Glomerular visceral epithelial cell (primary cell): Measurements from ENCODE around the gene ERCC6L2.
A peak's percentile ranks its signal among the peaks of the same experiment; 100 is the strongest.

Experiments
- DNase-seq: peaks from one replicate; pipeline ENCODE4 v3.0.0-alpha.2; 2016; ENCODE audit errors: extremely low spot score

Gene ERCC6L2

GRCh38 chr9:95927271-95928004, 51.9 kb downstream of the ERCC6L2 start:
- no peak for DNase-seq

GRCh38 chr9:95930277-95930676, 54.8 kb downstream of the ERCC6L2 start:
- no peak for DNase-seq

GRCh38 chr9:95935861-95936578, 60.5 kb downstream of the ERCC6L2 start:
- DNase-seq: no peak

GRCh38 chr9:95936579-95937075, 61.1 kb downstream of the ERCC6L2 start:
- no peak for DNase-seq

- DNase-seq: no peak
Measured at GRCh38 chr9:95937131-95937530, 61.6 kb downstream of the ERCC6L2 start.

GRCh38 chr9:95938724-95939123, 63.2 kb downstream of the ERCC6L2 start:
- DNase-seq: no peak

- DNase-seq: no peak
Measured at GRCh38 chr9:95939472-95939871, 64.0 kb downstream of the ERCC6L2 start.

- no peak for DNase-seq
Measured at GRCh38 chr9:95940265-95940664, 64.8 kb downstream of the ERCC6L2 start.

GRCh38 chr9:95942016-95942415, 66.5 kb downstream of the ERCC6L2 start:
- DNase-seq: no peak

GRCh38 chr9:95947118-95947517, 71.6 kb downstream of the ERCC6L2 start:
- peak; percentile 53 for DNase-seq

GRCh38 chr9:95952471-95952870, 77.0 kb downstream of the ERCC6L2 start:
- DNase-seq: no peak

GRCh38 chr9:95953986-95954385, 78.5 kb downstream of the ERCC6L2 start:
- DNase-seq: no peak

- no peak for DNase-seq
Measured at GRCh38 chr9:95954940-95955339, 79.4 kb downstream of the ERCC6L2 start.

- DNase-seq: no peak
Measured at GRCh38 chr9:95962936-95963335, 87.4 kb downstream of the ERCC6L2 start.

GRCh38 chr9:95963659-95964058, 88.2 kb downstream of the ERCC6L2 start:
- DNase-seq: no peak

GRCh38 chr9:95966306-95966705, 90.8 kb downstream of the ERCC6L2 start:
- no peak for DNase-seq

- no peak for DNase-seq
Measured at GRCh38 chr9:95970317-95970716, 94.8 kb downstream of the ERCC6L2 start.

- no peak for DNase-seq
Measured at GRCh38 chr9:95971815-95972214, 96.3 kb downstream of the ERCC6L2 start.

GRCh38 chr9:95974389-95974788, 98.9 kb downstream of the ERCC6L2 start:
- DNase-seq: no peak

- no peak for DNase-seq
Measured at GRCh38 chr9:95977371-95977770, 101.9 kb downstream of the ERCC6L2 start.

GRCh38 chr9:95978106-95978505, 102.6 kb downstream of the ERCC6L2 start:
- no peak for DNase-seq

- no peak for DNase-seq
Measured at GRCh38 chr9:95979446-95979845, 104.0 kb downstream of the ERCC6L2 start.
